Ovary (tissue), 10 donors: Measurements from ENCODE around the gene BCLAF3. TPM values are rescaled to one million over a fixed set of nuclear protein-coding genes. Genes with fewer than 3 reads are reported as not detected.

ENCODE experiments used
- DNase-seq, 5 donors: peaks; one replicate each; pipeline ENCODE4 v3.0.0-alpha.2; 2019 to 2020
- H3K27ac ChIP-seq, 2 donors: fragments of 200-600 bp; one replicate each; pipeline versions ENCODE4 v1.5.1 to v1.8.0; 2019 to 2022
- H3K27me3 ChIP-seq: fragments of 200-600 bp; one replicate; pipeline ENCODE4 v1.8.0; 2022
- H3K36me3 ChIP-seq: fragments of 200-600 bp; sonication (generic); one replicate; pipeline ENCODE4 v1.5.1; 2019
- H3K4me1 ChIP-seq: one replicate; pipeline ENCODE4 v1.8.1; 2013; ENCODE audit warnings: mild to moderate bottlenecking, moderate library complexity; ENCODE audit not compliant: insufficient read depth
- H3K4me3 ChIP-seq: fragments of 200-600 bp; sonication (generic); one replicate; pipeline ENCODE4 v1.5.1; 2017
- H3K9me3 ChIP-seq, 2 donors: fragments of 200-600 bp in 1 of 2; sonication (generic) in 1 of 2; one replicate each; pipeline versions ENCODE4 v1.5.1 to v1.8.1; 2013 to 2019; ENCODE audit warnings: mild to moderate bottlenecking in 1 of 2, moderate library complexity in 1 of 2
- CTCF ChIP-seq, 3 donors: fragments of 450-650 bp in 2 of 3; fragments of 200-600 bp in 1 of 3; IDR thresholded peaks; one replicate each; pipeline versions ENCODE4 v1.5.1 to v1.8.0; 2016 to 2022; ENCODE audit warnings: antibody characterized with exemption in 3 of 3, mild to moderate bottlenecking in 1 of 3
- EP300 ChIP-seq: sonication (generic); formaldehyde crosslinking; IDR thresholded peaks from one replicate; pipeline ENCODE4 v1.6.1; 2017; ENCODE audit warnings: antibody characterized with exemption
- POLR2A ChIP-seq: fragments of 450-650 bp; IDR thresholded peaks from one replicate; pipeline ENCODE4 v1.6.1; 2017; ENCODE audit warnings: antibody characterized with exemption, mild to moderate bottlenecking, moderate library complexity
- WGBS, 3 donors: extraction: QIAGEN DNeasy Blood & Tissue Kit in 1 of 3; methylation state at CpG; one replicate each; pipeline versions ENCODE4 v1.1.5 to v1.1.7; 2013 to 2017; 5-methylcytosine and 5-hydroxymethylcytosine counted together
- intact Hi-C, 4 donors: fragments of 100-400 bp; cut with DNase I; formaldehyde crosslinking; loops; one replicate each; pipeline versions ENCODE4 v1.11.0 to v1.15.1; 2022 to 2023
- long read RNA-seq, 3 donors: library from polyadenylated mRNA in 2 of 3; unstranded in 2 of 3; transcript quantifications; one replicate each; pipeline ENCODE4 v2.0.0 and lab custom pipeline, GENCODE V29; 2021 to 2026
- polyA plus RNA-seq, 2 donors: library from polyadenylated mRNA; stranded (reverse); fragments of 200-250 nt in 1 of 2; fragments of 350-450 nt in 1 of 2; fragmentation: Illumina TruSeq in 1 of 2; extraction: RNeasy Lipid Tissue Mini Kit (QIAGEN cat#74804) in 1 of 2; gene quantifications; one replicate each; pipeline ENCODE4 v1.2.3, GENCODE V29; 2013 to 2014
- total RNA-seq, 7 donors: library from RNA; depleted of rRNA in 2 of 7; stranded (reverse); fragments of >200 nt in 2 of 7; fragmentation: NEBNext Ultra II Directional in 3 of 7; extraction: Animal tissue kit (Norgen Biotek cat#: 25700) in 3 of 7; gene quantifications; one replicate each; pipeline versions ENCODE4 v1.1.0 to v1.2.4, GENCODE V29; 2016 to 2023
- donor health status: DM: no; HTN: no; CAD: no; lungs with moderate emphysema.
- donor health status: DM: no; HTN: no; CAD: no.
- donor health status: Bipolar disorder and iron deficiency.
- donor health status: DM: yes; HTN: yes; CAD: no.
- donor health status: DM: no; HTN: no; CAD: no.
- donor health status: DM: yes; HTN: yes; CAD: no.

BCLAF3 gene
- total RNA-seq (10 to 100 TPM in 5 of 7 donors, 1 to 10 TPM in 2; 8.0 to 19.1 (median 12.3) TPM), polyA plus RNA-seq (1 to 10 TPM; 4.1 to 6.3 TPM)
- long read RNA-seq, donor 1, partial matches to known transcripts, result 1 of 5 reads
- long read RNA-seq, donor 1, other reads (novel, unspliced or antisense), result 4 of 5 reads
- long read RNA-seq, donor 2, result 0 reads
- long read RNA-seq, donor 3, partial matches to known transcripts, result 0 of 11 reads
- long read RNA-seq, donor 3, other reads (novel, unspliced or antisense), result 11 of 11 reads

DNA sequence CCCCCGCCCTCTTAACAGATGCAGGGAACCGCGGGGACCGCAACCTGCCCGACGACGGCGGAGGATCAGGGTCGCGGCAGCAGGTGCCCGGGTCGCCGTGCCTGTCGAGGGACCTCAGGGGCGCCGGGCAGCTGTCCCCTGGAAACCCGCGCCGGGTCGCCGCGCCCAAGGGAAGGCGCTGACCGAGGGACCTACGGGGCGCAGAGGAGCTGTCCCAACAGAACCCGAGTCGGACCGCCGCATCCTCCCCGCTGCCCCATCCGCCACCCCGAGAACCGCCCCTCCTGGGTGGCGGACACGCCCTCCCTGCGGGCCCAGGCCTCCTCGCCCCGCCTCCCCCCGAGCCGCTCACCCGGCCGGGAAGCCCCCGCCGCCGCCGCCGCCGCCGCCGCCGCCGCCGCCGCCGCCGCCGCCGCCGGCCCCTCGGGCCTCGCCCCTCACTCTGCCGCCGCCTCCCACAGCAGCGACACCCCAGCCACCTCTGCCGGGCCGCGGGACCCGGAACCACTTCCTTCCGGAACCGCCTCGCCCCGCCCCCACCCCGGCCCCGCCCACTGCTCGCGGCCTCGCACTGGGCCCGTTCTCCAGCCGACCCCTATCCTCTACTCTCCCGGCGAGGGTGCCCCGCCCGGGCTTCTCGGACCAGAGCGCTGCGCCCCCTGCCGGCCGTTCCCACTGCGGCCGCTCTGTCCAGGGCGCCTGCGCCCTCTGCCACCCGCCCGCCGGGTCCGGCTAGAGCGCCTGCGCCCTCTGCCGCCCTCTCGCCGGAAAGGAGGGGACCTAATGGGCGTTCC, at the start of gene BCLAF3:
Gene BCLAF3 (minus strand): TSS at position 506 of the 794 bp plus-strand sequence. CDS start 20,797 bp downstream, outside the sequence.
- no peaks in the 10 kb centered on the region for H3K27me3 ChIP-seq
- H3K27ac ChIP-seq, result peak within 1 kb of the TSS; percentile 47 to 54
- TF ChIP-seq CTCF (IDR thresholded peaks at IDR 0.05) (peak; percentile 66 to 85 (median 82)), POLR2A (no peak)
- peak; percentile 85 to 94 (median 91) for DNase-seq
- H3K36me3 ChIP-seq, result no peaks in the 10 kb centered on the region
- H3K9me3 ChIP-seq, result no peaks in the 10 kb centered on the region
- intact Hi-C loops, result no loop called here
- no peaks in the 10 kb centered on the region for H3K4me1 ChIP-seq
- H3K4me3 ChIP-seq, result peak within 1 kb of the TSS; percentile 59
- WGBS, 3 donors, result 17 to 44% (median 25%) methylated on average over 42 to 102 of the region's 103 CpGs

DNA sequence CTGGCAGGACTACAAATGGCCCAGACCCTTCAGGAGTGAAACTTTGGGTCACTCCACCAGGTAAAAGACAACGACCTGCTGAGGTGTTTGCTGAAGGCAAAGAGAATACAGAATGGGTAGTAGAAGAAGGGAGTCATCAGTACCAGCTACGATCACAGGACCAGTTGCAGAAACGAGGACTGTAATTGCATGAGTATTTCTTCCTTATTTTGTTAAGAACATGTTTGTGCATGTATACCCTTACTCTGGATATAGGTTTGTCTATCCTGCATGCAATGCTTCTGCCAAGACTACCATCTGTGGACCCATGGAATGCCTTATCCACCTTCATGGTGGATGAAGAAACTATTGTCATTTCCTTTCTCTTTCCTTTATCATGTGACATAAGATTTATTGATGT, 48.1 kb upstream of the BCLAF3 start:
- DNase-seq, result no peak
- Histone ChIP-seq H3K4me3 (no peak overlapping the region), H3K27ac (no peak overlapping the region), H3K4me1 (no peaks in the 10 kb centered on the region), H3K36me3 (no peaks in the 10 kb centered on the region), H3K9me3 (no peaks in the 10 kb centered on the region), H3K27me3 (no peaks in the 10 kb centered on the region)
- TF ChIP-seq POLR2A (no peak), EP300 (no peak), CTCF (IDR thresholded peaks at IDR 0.05) (no peak)
- 70 to 88% (median 73%) methylated on average over 3 of the region's 3 CpGs for WGBS, 3 donors
- intact Hi-C loops, result no loop called here

DNA sequence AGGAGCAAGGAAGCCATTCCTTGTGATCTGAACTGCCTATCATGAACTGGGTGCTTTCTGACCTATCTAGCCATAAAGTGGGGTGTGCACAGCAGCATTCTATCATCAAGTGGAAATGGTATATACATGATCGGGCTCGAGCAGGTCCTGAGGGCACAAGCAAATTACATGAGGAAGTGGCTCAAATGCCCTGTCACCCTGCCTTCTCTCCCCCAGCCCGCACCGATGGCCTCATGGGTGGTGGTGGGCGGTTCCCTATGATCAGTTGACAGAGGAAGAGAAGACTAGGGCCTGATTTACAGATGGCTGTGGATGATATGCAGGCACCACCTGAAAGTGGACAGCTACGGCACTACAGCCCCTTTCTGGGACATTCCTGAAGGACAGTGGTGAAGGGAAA, 46.3 kb upstream of the BCLAF3 start:
- H3K9me3 ChIP-seq, result no peaks in the 10 kb centered on the region
- H3K36me3 ChIP-seq, result no peaks in the 10 kb centered on the region
- no peaks in the 10 kb centered on the region for H3K27me3 ChIP-seq
- no peak overlapping the region for H3K4me3 ChIP-seq
- no peaks in the 10 kb centered on the region for H3K4me1 ChIP-seq
- intact Hi-C loops, result no loop called here
- H3K27ac ChIP-seq, result no peak overlapping the region
- TF ChIP-seq EP300 (no peak), CTCF (IDR thresholded peaks at IDR 0.05) (no peak), POLR2A (no peak)
- 88 to 90% (median 89%) methylated on average over 6 of the region's 6 CpGs for WGBS, 3 donors
- no peak for DNase-seq

DNA sequence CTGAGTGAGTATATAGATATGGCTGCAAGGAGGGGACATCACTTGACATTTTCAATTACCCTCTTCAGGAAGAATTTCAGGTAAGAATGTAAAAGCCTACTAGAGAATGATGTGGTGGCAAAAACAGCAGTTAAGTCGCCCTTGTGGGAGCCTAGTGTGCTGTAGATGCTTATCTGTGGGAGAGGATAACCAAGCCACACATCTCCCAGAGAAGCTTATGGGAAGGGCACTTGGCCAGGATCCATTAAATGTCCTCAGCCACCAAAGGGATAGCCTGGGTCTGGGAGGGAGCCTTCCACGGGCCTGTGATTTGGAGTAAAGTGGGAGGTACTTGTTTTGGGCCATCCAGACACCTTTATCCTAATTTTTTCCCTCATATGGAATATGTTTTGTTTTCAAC, 41.3 kb upstream of the BCLAF3 start:
- H3K9me3 ChIP-seq, result no peaks in the 10 kb centered on the region
- H3K36me3 ChIP-seq, result no peaks in the 10 kb centered on the region
- H3K27me3 ChIP-seq, result no peaks in the 10 kb centered on the region
- 44 to 63% (median 57%) methylated on average over 2 of the region's 2 CpGs for WGBS, 3 donors
- no peak for DNase-seq
- TF ChIP-seq CTCF (IDR thresholded peaks at IDR 0.05) (no peak), EP300 (no peak), POLR2A (no peak)
- no peak overlapping the region for H3K27ac ChIP-seq
- H3K4me3 ChIP-seq, result no peak overlapping the region
- intact Hi-C loops, result no loop called here
- H3K4me1 ChIP-seq, result no peaks in the 10 kb centered on the region
